CD14-positive monocyte (primary cell): ENCODE results near the gene SUPT5H. TPM values are rescaled to one million over a fixed set of nuclear protein-coding genes. Genes with fewer than 3 reads are reported as not detected.

Experiments used
- DNase-seq, 3 donors: peaks; one replicate each; pipeline ENCODE4 v3.0.0-alpha.2; 2011 to 2022
- H2AFZ ChIP-seq: 2 replicates; pipeline ENCODE4 v1.6.0; 2012; ENCODE audit warnings: mild to moderate bottlenecking, low read depth, low read length, inconsistent platforms; ENCODE audit not compliant: insufficient read depth, poor library complexity, severe bottlenecking
- H3K27ac ChIP-seq, 2 donors: 1 replicate in 1 of 2; 2 replicates in 1 of 2; pipeline ENCODE4 v1.5.1; 2012 to 2013; ENCODE audit warnings: low read length in 2 of 2, control low read depth in 1 of 2, inconsistent platforms in 1 of 2, low read depth in 1 of 2, mild to moderate bottlenecking in 1 of 2
- H3K27me3 ChIP-seq, 2 donors: one replicate each; pipeline versions ENCODE4 v1.6.0 to v1.6.1; 2011 to 2013; ENCODE audit warnings: low read length in 2 of 2; ENCODE audit not compliant: control insufficient read depth in 2 of 2, insufficient read depth in 2 of 2
- H3K36me3 ChIP-seq, 2 donors: replicated peaks in 1 of 2; 1 replicate in 1 of 2; 2 replicates in 1 of 2; pipeline versions ENCODE4 v1.5.1 to v1.6.1; 2012 to 2013; ENCODE audit warnings: low read length in 2 of 2, control low read depth in 1 of 2, inconsistent platforms in 1 of 2, mild to moderate bottlenecking in 1 of 2; ENCODE audit not compliant: insufficient read depth in 2 of 2, control insufficient read depth in 1 of 2
- H3K4me1 ChIP-seq, 2 donors: 1 replicate in 1 of 2; 2 replicates in 1 of 2; pipeline versions ENCODE4 v1.5.1 to v1.6.1; 2012 to 2013; ENCODE audit warnings: low read length in 2 of 2, control low read depth in 1 of 2, inconsistent platforms in 1 of 2, mild to moderate bottlenecking in 1 of 2, moderate library complexity in 1 of 2; ENCODE audit not compliant: insufficient read depth in 2 of 2, control insufficient read depth in 1 of 2
- H3K4me2 ChIP-seq: replicated peaks from 2 replicates; pipeline ENCODE3; 2012; ENCODE audit warnings: low read length, moderate library complexity, mild to moderate bottlenecking; ENCODE audit not compliant: poor library complexity, severe bottlenecking; ENCODE audit errors: extremely low read depth
- H3K4me3 ChIP-seq, 3 experiments: fragments of 200-600 bp in 1 of 3; sonication (generic) in 1 of 3; replicated peaks in 1 of 3; 1 replicate in 2 of 3; 2 replicates in 1 of 3; pipeline ENCODE4 v1.5.1; 2011 to 2013; ENCODE audit warnings: low read length in 3 of 3, mild to moderate bottlenecking in 3 of 3, control low read depth in 2 of 3, low read depth in 2 of 3, inconsistent platforms in 1 of 3, moderate library complexity in 1 of 3
- H3K79me2 ChIP-seq: 2 replicates; pipeline ENCODE4 v1.6.0; 2012; ENCODE audit warnings: mild to moderate bottlenecking, control low read depth, inconsistent platforms, low read length, moderate library complexity; ENCODE audit not compliant: insufficient read depth
- H3K9ac ChIP-seq: 2 replicates; pipeline ENCODE4 v1.6.0; 2017; ENCODE audit warnings: low read length, mild to moderate bottlenecking; ENCODE audit not compliant: insufficient read depth, poor library complexity, severe bottlenecking
- H3K9me3 ChIP-seq, 2 donors: replicated peaks in 1 of 2; 1 replicate in 1 of 2; 2 replicates in 1 of 2; pipeline versions ENCODE4 v1.5.1 to v1.6.1; 2012 to 2013; ENCODE audit warnings: low read length in 2 of 2, control low read depth in 1 of 2; ENCODE audit not compliant: control insufficient read depth in 1 of 2, insufficient read depth in 1 of 2
- H4K20me1 ChIP-seq: 2 replicates; pipeline ENCODE4 v1.6.0; 2012; ENCODE audit warnings: mild to moderate bottlenecking, low read length, control low read depth, moderate library complexity; ENCODE audit not compliant: insufficient read depth
- H3K27ac Mint-ChIP-seq, 7 donors: one replicate each; pipeline ENCODE4 v1.8.0; 2020; ENCODE audit warnings: mild to moderate bottlenecking in 7 of 7, mixed read lengths in 7 of 7, moderate library complexity in 6 of 7, inconsistent platforms in 2 of 7
- H3K27me3 Mint-ChIP-seq, 3 donors: one replicate each; pipeline ENCODE4 v1.8.0; 2021 to 2022; ENCODE audit warnings: low read depth in 3 of 3, mild to moderate bottlenecking in 3 of 3, mixed read lengths in 3 of 3, moderate library complexity in 3 of 3, inconsistent platforms in 1 of 3
- H3K36me3 Mint-ChIP-seq, 2 donors: one replicate each; pipeline ENCODE4 v1.8.0; 2020; ENCODE audit warnings: mixed read lengths in 2 of 2, inconsistent platforms in 1 of 2, mild to moderate bottlenecking in 1 of 2
- H3K4me1 Mint-ChIP-seq: one replicate; pipeline ENCODE4 v1.8.0; 2020; ENCODE audit warnings: mild to moderate bottlenecking, mixed read lengths
- H3K4me3 Mint-ChIP-seq, 2 donors: one replicate each; pipeline ENCODE4 v1.8.0; 2020; ENCODE audit warnings: mild to moderate bottlenecking in 2 of 2, mixed read lengths in 2 of 2, moderate library complexity in 1 of 2
- H3K9me3 Mint-ChIP-seq, 7 donors: one replicate each; pipeline ENCODE4 v1.8.0; 2020 to 2022; ENCODE audit warnings: mixed read lengths in 7 of 7, mild to moderate bottlenecking in 6 of 7, moderate library complexity in 6 of 7, inconsistent platforms in 2 of 7
- CTCF ChIP-seq: fragments of 200-600 bp; IDR thresholded peaks from one replicate; pipeline ENCODE4 v1.8.0; 2022; ENCODE audit warnings: antibody characterized with exemption, mild to moderate bottlenecking
- WGBS: methylation state at CpG from one replicate; pipeline ENCODE4 v1.1.5; 2013; ENCODE audit warnings: missing lambda C conversion rate; ENCODE audit not compliant: insufficient coverage; 5-methylcytosine and 5-hydroxymethylcytosine counted together
- intact Hi-C, 2 donors: fragments of 100-400 bp; cut with micrococcal nuclease; formaldehyde crosslinking; loops; one replicate each; pipeline versions ENCODE4 v1.15.0 to v1.15.1; 2023
- polyA plus RNA-seq, 3 donors: library from polyadenylated mRNA; depleted of rRNA in 1 of 3; unstranded in 2 of 3; stranded (reverse) in 1 of 3; fragments of 300-500 nt in 2 of 3; fragments of >200 nt in 1 of 3; fragmentation: Illumina TruSeq in 2 of 3; gene quantifications; 1 replicate in 2 of 3; 2 replicates in 1 of 3; pipeline ENCODE4 v1.2.3, GENCODE V29; 2012 to 2021

Gene SUPT5H
- polyA plus RNA-seq, 3 donors, result 43.6 to 83.2 (median 50.7) TPM

GRCh38 chr19:39512988-39513387, 67.6 kb downstream of the SUPT5H start:
- no peak overlapping the region for H3K27ac Mint-ChIP-seq

GRCh38 chr19:39514840-39515550, 69.6 kb downstream of the SUPT5H start, which contains the start of gene SELENOV:
SELENOV (plus strand) TSS chr19:39515139; CDS start chr19:39515213, 74 bp downstream.
- H3K27me3 ChIP-seq, result peaks cover 34 to 61% of the 10 kb centered on the region in 2 donors
- no peak within 1 kb of the TSS for H3K4me3 ChIP-seq
- TF ChIP-seq CTCF, result no peak
- no peak within 1 kb of the TSS for H3K27ac ChIP-seq
- no peaks in the 10 kb centered on the region for H3K79me2 ChIP-seq
- Mint-ChIP-seq H3K9me3 (peaks cover 0 to 27% (median 15%) of the 10 kb centered on the region in 7 donors), H3K27ac (no peak within 1 kb of the TSS), H3K36me3 (no peaks in the 10 kb centered on the region), H3K27me3 (peaks cover 71 to 76% (median 72%) of the 10 kb centered on the region in 3 donors), H3K4me3 (peak within 1 kb of the TSS; percentile 49 to 80), H3K4me1 (peaks cover 12% of the 10 kb centered on the region)
- H3K4me2 ChIP-seq, result no peak within 1 kb of the TSS
- intact Hi-C loops, result no loop called here
- 1% methylated on average over 56 of the region's 56 CpGs for WGBS
- no peak for DNase-seq
- H3K9ac ChIP-seq, result no peak within 1 kb of the TSS
- peaks cover 0 to 10% of the 10 kb centered on the region in 2 donors for H3K4me1 ChIP-seq
- H3K9me3 ChIP-seq, result peaks cover 11 to 16% of the 10 kb centered on the region in 2 donors
- no peaks in the 10 kb centered on the region for H3K36me3 ChIP-seq
- no peaks in the 10 kb centered on the region for H4K20me1 ChIP-seq
- peak within 1 kb of the TSS; percentile 22 for H2AFZ ChIP-seq

More at GRCh38 chr19:39512988-39513387, 67.6 kb downstream of the SUPT5H start:
- H3K9me3 Mint-ChIP-seq, result peaks cover 0 to 29% (median 15%) of the 10 kb centered on the region in 7 donors
- peaks cover 70 to 85% (median 82%) of the 10 kb centered on the region in 3 donors for H3K27me3 Mint-ChIP-seq
- Histone ChIP-seq H2AFZ (no peak overlapping the region), H3K9ac (no peak overlapping the region), H4K20me1 (no peaks in the 10 kb centered on the region), H3K4me3 (no peak overlapping the region), H3K79me2 (no peaks in the 10 kb centered on the region), H3K9me3 (peaks cover 11 to 16% of the 10 kb centered on the region in 2 donors), H3K36me3 (no peaks in the 10 kb centered on the region), H3K27me3 (peaks cover 37 to 67% of the 10 kb centered on the region in 2 donors), H3K4me2 (no peak overlapping the region), H3K4me1 (peaks cover 0 to 10% of the 10 kb centered on the region in 2 donors), H3K27ac (no peak overlapping the region)
- 0% methylated on average over 1 of the region's 2 CpGs for WGBS
- peaks cover 12% of the 10 kb centered on the region for H3K4me1 Mint-ChIP-seq
- TF ChIP-seq CTCF, result no peak
- intact Hi-C loops, result no loop called here
- peak overlapping the region in 1 of 2 donors; percentile 24 for H3K4me3 Mint-ChIP-seq
- DNase-seq, result no peak
- H3K36me3 Mint-ChIP-seq, result no peaks in the 10 kb centered on the region
